ENCODE data around the gene FAM234A. TPM values are rescaled to one million over a fixed set of nuclear protein-coding genes. Genes with fewer than 3 reads are reported as not detected.

The FAM234A gene
- total RNA-seq, 2 donors from 2014 or later = 51.7 to 141 TPM

DNA sequence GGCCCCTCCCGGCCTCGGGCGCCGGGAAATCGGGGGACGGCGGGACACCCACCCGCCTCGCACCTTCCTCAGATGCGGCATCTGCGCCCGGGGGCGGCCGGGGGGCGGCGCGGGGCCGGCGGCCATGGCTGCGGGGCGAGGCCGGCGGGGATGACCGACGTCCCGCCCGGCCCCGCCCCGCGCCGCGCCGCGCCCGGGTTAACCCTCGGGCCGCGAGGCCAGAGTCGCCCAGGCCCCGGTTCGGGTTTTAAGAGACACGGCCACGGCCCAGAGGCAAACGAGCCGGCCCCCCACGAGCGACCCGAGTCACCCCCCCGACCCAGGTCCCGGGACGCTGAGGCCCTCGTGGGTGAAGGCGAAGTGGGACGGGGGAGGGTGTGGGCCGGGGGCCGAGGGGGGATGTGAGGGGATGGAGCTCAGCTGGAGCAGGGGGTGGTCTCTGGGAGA is 41.2 kb downstream of the FAM234A start, which contains the start of gene RGS11:
TSS of gene RGS11 (minus strand) at position 159 of the 447 bp plus-strand sequence. CDS start at position 126, 33 bp downstream.
- H3K9me3 ChIP-seq = no peaks in the 10 kb centered on the region
- ATAC-seq (ENCODE audit: insufficient number of reproducible peaks, low FRiP score, low read depth) (no peak), DNase-seq (ENCODE audit: low spot score) (no peak)
- no peak within 1 kb of the TSS for H3K27ac ChIP-seq
- H3K4me3 ChIP-seq = peak within 1 kb of the TSS; percentile 67
- TF ChIP-seq, protein P1, sequence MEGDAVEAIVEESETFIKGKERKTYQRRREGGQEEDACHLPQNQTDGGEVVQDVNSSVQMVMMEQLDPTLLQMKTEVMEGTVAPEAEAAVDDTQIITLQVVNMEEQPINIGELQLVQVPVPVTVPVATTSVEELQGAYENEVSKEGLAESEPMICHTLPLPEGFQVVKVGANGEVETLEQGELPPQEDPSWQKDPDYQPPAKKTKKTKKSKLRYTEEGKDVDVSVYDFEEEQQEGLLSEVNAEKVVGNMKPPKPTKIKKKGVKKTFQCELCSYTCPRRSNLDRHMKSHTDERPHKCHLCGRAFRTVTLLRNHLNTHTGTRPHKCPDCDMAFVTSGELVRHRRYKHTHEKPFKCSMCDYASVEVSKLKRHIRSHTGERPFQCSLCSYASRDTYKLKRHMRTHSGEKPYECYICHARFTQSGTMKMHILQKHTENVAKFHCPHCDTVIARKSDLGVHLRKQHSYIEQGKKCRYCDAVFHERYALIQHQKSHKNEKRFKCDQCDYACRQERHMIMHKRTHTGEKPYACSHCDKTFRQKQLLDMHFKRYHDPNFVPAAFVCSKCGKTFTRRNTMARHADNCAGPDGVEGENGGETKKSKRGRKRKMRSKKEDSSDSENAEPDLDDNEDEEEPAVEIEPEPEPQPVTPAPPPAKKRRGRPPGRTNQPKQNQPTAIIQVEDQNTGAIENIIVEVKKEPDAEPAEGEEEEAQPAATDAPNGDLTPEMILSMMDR (IDR thresholded peaks at IDR 0.05) = no peak
- H3K27me3 ChIP-seq (replicated peaks; ENCODE audit: insufficient read depth) = no peaks in the 10 kb centered on the region
- H3K36me3 ChIP-seq = no peaks in the 10 kb centered on the region
- peaks cover 0 to 12% of the 10 kb centered on the region in 2 donors for H3K4me1 ChIP-seq (ENCODE audit: control insufficient read depth in 1 of 2, low read depth in 2 of 2)

DNA sequence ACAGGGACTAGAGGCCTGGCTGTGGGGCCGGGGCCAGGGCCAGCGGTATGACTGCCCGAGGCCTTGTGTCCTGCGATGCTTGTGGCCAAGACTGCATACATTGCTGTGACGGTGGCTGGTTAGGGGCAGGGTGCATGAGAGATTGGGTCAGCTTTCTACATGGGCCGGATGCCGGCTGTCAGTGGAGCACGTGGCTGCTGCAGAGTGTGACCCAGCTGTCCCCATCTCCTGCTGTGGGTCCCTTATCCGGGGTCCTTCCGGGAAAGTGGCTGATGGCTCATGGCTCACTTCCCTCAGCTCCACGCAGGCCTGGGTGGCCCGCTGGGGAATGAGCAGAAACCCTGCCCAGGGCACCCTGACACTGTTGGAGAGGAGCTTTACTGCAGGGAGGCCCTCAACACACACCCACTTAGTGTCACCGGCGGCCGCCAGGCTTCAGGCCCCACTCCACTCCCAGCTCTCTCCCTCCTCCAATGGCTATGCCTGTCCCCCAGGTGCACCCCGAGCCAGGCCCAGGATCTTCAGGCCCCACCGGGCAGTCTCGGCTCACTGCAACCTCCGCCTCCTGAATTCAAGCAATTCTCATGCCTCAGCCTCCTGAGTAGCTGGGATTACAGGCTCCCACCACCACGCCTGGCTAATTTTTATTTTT is 41.9 kb downstream of the FAM234A start:
- no peaks in the 10 kb centered on the region for H3K36me3 ChIP-seq
- ATAC-seq (ENCODE audit: insufficient number of reproducible peaks, low FRiP score, low read depth) (no peak), DNase-seq (ENCODE audit: low spot score) (no peak)
- TF ChIP-seq, protein P1 (IDR thresholded peaks at IDR 0.05) = no peak
- H3K4me1 ChIP-seq (ENCODE audit: control insufficient read depth in 1 of 2, low read depth in 2 of 2) = peaks cover 0 to 19% of the 10 kb centered on the region in 2 donors
- H3K27me3 ChIP-seq (replicated peaks; ENCODE audit: insufficient read depth) = no peaks in the 10 kb centered on the region
- no peaks in the 10 kb centered on the region for H3K9me3 ChIP-seq
- no peak overlapping the region for H3K4me3 ChIP-seq
- H3K27ac ChIP-seq = no peak overlapping the region

DNA sequence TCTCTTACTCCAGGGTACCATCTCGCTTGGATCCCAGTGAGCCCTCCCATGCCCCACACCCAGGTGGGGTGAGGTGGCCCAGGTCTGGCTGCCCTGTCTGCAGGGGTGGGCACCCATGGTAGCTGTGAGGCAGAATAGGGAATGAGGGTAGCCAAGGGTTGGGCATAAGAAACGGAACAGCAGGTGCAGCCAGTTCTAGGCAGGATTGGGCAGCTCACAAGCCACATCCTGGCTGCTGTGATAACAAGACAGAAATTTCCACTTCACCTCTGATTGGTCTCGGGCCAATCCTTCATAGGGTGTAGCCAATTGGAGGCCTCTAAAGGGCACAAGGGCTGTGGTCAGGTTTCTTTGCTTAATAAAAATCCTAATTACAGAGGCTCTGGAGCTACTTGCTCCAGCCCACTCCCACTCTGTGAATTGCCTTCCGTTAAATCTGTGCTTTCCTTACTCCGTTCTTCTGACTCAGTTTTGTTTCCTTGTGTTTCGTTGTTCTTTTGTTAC is 44.3 kb downstream of the FAM234A start:
- ATAC-seq (ENCODE audit: insufficient number of reproducible peaks, low FRiP score, low read depth) = no peak
- Histone ChIP-seq H3K27ac (no peak overlapping the region), H3K4me1 (ENCODE audit: control insufficient read depth in 1 of 2, low read depth in 2 of 2) (peaks cover 0 to 19% of the 10 kb centered on the region in 2 donors), H3K4me3 (no peak overlapping the region), H3K27me3 (replicated peaks; ENCODE audit: insufficient read depth) (no peaks in the 10 kb centered on the region), H3K36me3 (no peaks in the 10 kb centered on the region), H3K9me3 (no peaks in the 10 kb centered on the region)
- TF ChIP-seq, protein P1 (IDR thresholded peaks at IDR 0.05) = no peak
- DNase-seq (ENCODE audit: low spot score) = no peak

DNA sequence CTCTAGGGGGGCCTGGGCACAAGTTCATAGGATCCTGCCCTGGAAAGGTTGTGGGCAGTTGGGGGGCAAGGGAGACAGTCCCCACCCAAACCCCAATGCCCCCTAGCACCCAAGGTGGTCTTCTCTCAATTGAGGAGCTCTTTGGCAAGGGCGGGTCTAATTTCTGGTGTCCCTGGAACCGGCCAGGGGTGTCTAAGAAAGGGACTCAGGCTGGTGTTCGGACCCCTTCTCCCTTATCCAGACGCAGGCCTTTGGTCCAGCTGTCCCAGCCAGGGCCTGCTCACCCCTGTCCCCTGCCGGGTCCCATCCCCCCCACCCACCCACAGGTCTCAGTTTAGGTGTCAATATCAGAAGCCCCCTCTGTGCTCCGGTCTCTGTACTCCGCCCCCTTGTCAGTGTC is 44.9 kb downstream of the FAM234A start:
- TF ChIP-seq, protein P1 (IDR thresholded peaks at IDR 0.05) = no peak
- Histone ChIP-seq H3K36me3 (no peaks in the 10 kb centered on the region), H3K4me3 (no peak overlapping the region), H3K4me1 (ENCODE audit: control insufficient read depth in 1 of 2, low read depth in 2 of 2) (peaks cover 0 to 18% of the 10 kb centered on the region in 2 donors), H3K27ac (no peak overlapping the region), H3K9me3 (no peaks in the 10 kb centered on the region), H3K27me3 (replicated peaks; ENCODE audit: insufficient read depth) (no peaks in the 10 kb centered on the region)
- ATAC-seq (ENCODE audit: insufficient number of reproducible peaks, low FRiP score, low read depth) = no peak
- DNase-seq (ENCODE audit: low spot score) = no peak

DNA sequence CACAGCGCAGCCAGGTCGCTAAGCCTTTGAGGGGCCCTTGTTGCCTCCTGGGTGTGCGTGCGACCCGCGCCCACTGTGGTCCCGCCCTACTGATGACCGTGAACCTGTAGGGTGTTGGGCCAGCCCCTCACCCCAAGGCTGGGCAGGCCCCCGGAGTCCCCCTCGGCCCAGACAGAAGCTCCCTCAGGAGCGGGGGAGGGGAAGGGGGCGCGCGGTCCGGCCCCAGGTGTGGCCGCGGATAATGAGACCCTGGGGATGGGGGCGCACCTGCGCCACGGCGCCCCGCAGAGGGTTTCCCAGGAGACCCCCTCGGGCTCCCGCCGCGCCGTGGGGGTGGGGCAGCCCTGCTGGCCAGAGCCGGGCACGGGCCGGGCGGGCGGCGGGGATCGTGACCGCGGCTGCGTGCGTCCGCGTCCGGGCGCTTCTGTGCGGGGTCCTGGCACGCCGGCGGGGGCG is 45.4 kb downstream of the FAM234A start:
- TF ChIP-seq, protein P1 (IDR thresholded peaks at IDR 0.05) = no peak
- no peak overlapping the region for H3K4me3 ChIP-seq

More for the DNA sequence above, 45.4 kb downstream of the FAM234A start:
- ATAC-seq (ENCODE audit: insufficient number of reproducible peaks, low FRiP score, low read depth) (no peak), DNase-seq (ENCODE audit: low spot score) (no peak)
- Histone ChIP-seq H3K9me3 (no peaks in the 10 kb centered on the region), H3K4me1 (ENCODE audit: control insufficient read depth in 1 of 2, low read depth in 2 of 2) (peaks cover 0 to 13% of the 10 kb centered on the region in 2 donors), H3K27me3 (replicated peaks; ENCODE audit: insufficient read depth) (no peaks in the 10 kb centered on the region), H3K27ac (no peak overlapping the region), H3K36me3 (no peaks in the 10 kb centered on the region)

Data from thoracic aorta (tissue), 2 donors.